K562 (cell line): Measurements from ENCODE around the gene CDC45. TPM values are rescaled to one million over a fixed set of nuclear protein-coding genes. Genes with fewer than 3 reads are reported as not detected.

Source experiments
- ATAC-seq: fragments of 200-7000 bp; cut with Tn5 transposase; 3 replicates; pipeline ENCODE4 v1.9.1; 2020; ENCODE audit warnings: moderate library complexity
- BruUV-seq: library from RNA; stranded (reverse); fragments of 400-500 nt; replicated peaks from 2 replicates; lab custom pipeline; 2021; lab: Mats Ljungman, UMichigan
- CTCF ChIA-PET: fragments of 300-600 bp; formaldehyde crosslinking; extraction: SDS; loops from one replicate; lab custom pipeline; 2021; ENCODE audit warnings: low intra/inter-chr PET ratio; lab: Yijun Ruan, JAX
- POLR2A ChIA-PET: fragments of 300-600, 350-650 bp; sonication (Branson Sonifier 250); formaldehyde crosslinking; extraction: SDS; loops from one replicate; lab custom pipeline; 2021; ENCODE audit warnings: antibody characterized with exemption, inconsistent platforms; lab: Yijun Ruan, JAX
- DNase-seq, 4 experiments: peaks; one replicate each; pipeline versions ENCODE4 v3.0.0 to v3.0.0-alpha.2; 2011 to 2018; ENCODE audit warnings: low spot score in 3 of 4, mixed read lengths in 3 of 4; ENCODE audit errors: extremely low read depth in 1 of 4
- FAIRE-seq: peaks from 2 replicates; lab custom pipeline; 2011; peaks lifted over from hg19 to GRCh38; lab: Jason Lieb, UNC
- H2AFZ ChIP-seq: 2 replicates; pipeline ENCODE4 v1.6.0; 2011; ENCODE audit warnings: low read depth, low read length, control low read depth, inconsistent platforms
- H3K27ac ChIP-seq: fragments of 200-600 bp; 3 replicates; pipeline ENCODE4 v1.8.0; 2011; ENCODE audit warnings: low read depth, mild to moderate bottlenecking, control low read depth, inconsistent platforms, low read length, moderate library complexity, mixed read lengths; ENCODE audit errors: extremely low read depth
- H3K27me3 ChIP-seq, 2 experiments: fragments of 300-600 bp in 1 of 2; 2 replicates in 1 of 2; 3 replicates in 1 of 2; pipeline versions ENCODE4 v1.6.0 to v1.8.0; 2011; ENCODE audit warnings: inconsistent platforms in 2 of 2, low read length in 2 of 2, mild to moderate bottlenecking in 1 of 2, mixed read lengths in 1 of 2, moderate library complexity in 1 of 2; ENCODE audit not compliant: control insufficient read depth in 2 of 2, insufficient read depth in 2 of 2
- H3K36me3 ChIP-seq: fragments of 300-600 bp; 3 replicates; pipeline ENCODE4 v1.8.0; 2011; ENCODE audit warnings: mild to moderate bottlenecking, low read length, inconsistent platforms; ENCODE audit not compliant: control insufficient read depth, insufficient read depth
- H3K4me1 ChIP-seq, 2 experiments: fragments of 200-600 bp in 1 of 2; replicated peaks in 1 of 2; 2 replicates in 1 of 2; 3 replicates in 1 of 2; pipeline versions ENCODE4 v1.5.1 to v1.8.0; 2011; ENCODE audit warnings: inconsistent platforms in 2 of 2, low read length in 2 of 2, mild to moderate bottlenecking in 1 of 2, mixed read lengths in 1 of 2, moderate library complexity in 1 of 2; ENCODE audit not compliant: control insufficient read depth in 2 of 2, insufficient read depth in 2 of 2
- H3K4me2 ChIP-seq: 2 replicates; pipeline ENCODE4 v1.6.1; 2011; ENCODE audit warnings: low read length, control low read depth, inconsistent platforms, mixed read lengths; ENCODE audit not compliant: insufficient read depth
- H3K4me3 ChIP-seq: fragments of 200-600 bp; sonication (generic), shearing (Covaris generic); 2 replicates; pipeline ENCODE4 v1.5.1; 2016; ENCODE audit warnings: control low read depth, inconsistent platforms
- H3K79me2 ChIP-seq: fragments of 200-600 bp; 3 replicates; pipeline ENCODE4 v1.8.0; 2011; ENCODE audit warnings: low read length, inconsistent platforms; ENCODE audit not compliant: control insufficient read depth, insufficient read depth
- H3K9ac ChIP-seq, 2 experiments: 2 replicates each; pipeline versions ENCODE4 v1.6.0 to v1.6.1; 2011; ENCODE audit warnings: low read depth in 2 of 2, low read length in 2 of 2, control low read depth in 1 of 2, inconsistent platforms in 1 of 2, mild to moderate bottlenecking in 1 of 2, mixed read lengths in 1 of 2; ENCODE audit not compliant: insufficient read depth in 1 of 2
- H3K9me1 ChIP-seq: one replicate; pipeline ENCODE4 v1.6.0; 2011; ENCODE audit warnings: inconsistent platforms, mild to moderate bottlenecking, low read length, moderate library complexity; ENCODE audit not compliant: control insufficient read depth, insufficient read depth
- H3K9me3 ChIP-seq: replicated peaks from 2 replicates; pipeline ENCODE4 v1.5.1; 2011; ENCODE audit warnings: low read depth, low read length, inconsistent platforms; ENCODE audit not compliant: control insufficient read depth, insufficient read depth
- H4K20me1 ChIP-seq: replicated peaks from 2 replicates; pipeline ENCODE4 v1.6.1; 2011; ENCODE audit warnings: low read length, inconsistent platforms, mixed read lengths; ENCODE audit not compliant: control insufficient read depth, insufficient read depth
- CHCHD3 ChIP-seq: fragments of 250-450 bp; sonication (Bioruptor Pico); IDR thresholded peaks from 2 replicates; pipeline ENCODE4 v2.1.2; 2022; ENCODE audit warnings: mild to moderate bottlenecking
- EZH2 ChIP-seq: IDR thresholded peaks from 2 replicates; pipeline ENCODE4 v1.6.1; 2012; ENCODE audit warnings: low read depth, mild to moderate bottlenecking, inconsistent platforms, low read length, borderline replicate concordance
- HMGN3 ChIP-seq: IDR thresholded peaks from 2 replicates; pipeline ENCODE4 v1.6.1; 2011; ENCODE audit warnings: borderline replicate concordance, low read depth, mild to moderate bottlenecking, mixed read lengths, low read length; ENCODE audit not compliant: insufficient read length; ENCODE audit errors: extremely low read depth
- IRF2 ChIP-seq: sonication (generic); formaldehyde crosslinking; IDR thresholded peaks from 2 replicates; pipeline ENCODE4 v1.8.1; 2022; ENCODE audit warnings: mild to moderate bottlenecking, missing genetic modification reagents
- POLR2AphosphoS2 ChIP-seq: IDR thresholded peaks from 2 replicates; pipeline ENCODE4 v1.6.1; 2012; ENCODE audit warnings: low read length, improper control_type of control experiment
- POLR2G ChIP-seq: fragments of 200-400 bp; formaldehyde crosslinking; IDR thresholded peaks from 2 replicates; pipeline ENCODE4 v1.6.1; 2017; ENCODE audit warnings: low read depth, mild to moderate bottlenecking, antibody characterized with exemption, low read length, moderate library complexity
- RBFOX2 ChIP-seq: fragments of 200-400 bp; formaldehyde crosslinking; IDR thresholded peaks from 2 replicates; pipeline ENCODE4 v1.6.1; 2017; ENCODE audit warnings: low read depth, mild to moderate bottlenecking, low read length, moderate library complexity
- RBM22 ChIP-seq: fragments of 200-400 bp; formaldehyde crosslinking; IDR thresholded peaks from 2 replicates; pipeline ENCODE4 v1.6.1; 2018; ENCODE audit warnings: low read length, low read depth; ENCODE audit not compliant: poor library complexity, severe bottlenecking
- SIN3B ChIP-seq: fragments of 450-650 bp; IDR thresholded peaks from 2 replicates; pipeline ENCODE4 v1.6.1; 2017; ENCODE audit warnings: low read depth, mild to moderate bottlenecking, moderate library complexity
- WHSC1 ChIP-seq: IDR thresholded peaks from one replicate; pipeline ENCODE4 v1.6.1; 2012; ENCODE audit warnings: low read length, control low read depth, inconsistent platforms
- ZNF282 ChIP-seq: sonication (generic); formaldehyde crosslinking; IDR thresholded peaks from 2 replicates; pipeline ENCODE4 v1.8.1; 2023; ENCODE audit warnings: missing genetic modification reagents
- ZNF696 ChIP-seq: fragments of 250-450 bp; sonication (Bioruptor Pico); conservative IDR thresholded peaks from 2 replicates; pipeline ENCODE4 v1.4.0; 2020; ENCODE audit warnings: mild to moderate bottlenecking, moderate library complexity
- WGBS: fragments of 100-300 bp; shearing (Covaris generic); methylation state at CpG from one replicate; pipeline ENCODE4 v1.1.6; 2016; ENCODE audit warnings: low coverage, mixed read lengths; ENCODE audit not compliant: insufficient coverage; ENCODE audit errors: missing lambda C conversion rate; 5-methylcytosine and 5-hydroxymethylcytosine counted together
- in situ Hi-C: fragments of 300-500 bp; cut with MboI; formaldehyde crosslinking; loops from 4 replicates; pipeline ENCODE4 v1.15.0; 2018; ENCODE audit warnings: inconsistent platforms, mixed read lengths
- intact Hi-C: fragments of 100-400 bp; cut with micrococcal nuclease; formaldehyde crosslinking; loops from 2 replicates; pipeline ENCODE4 v1.14.2; 2022
- polyA plus RNA-seq, 8 experiments: library from polyadenylated mRNA; depleted of rRNA in 4 of 8; stranded (reverse) in 5 of 8; unstranded in 3 of 8; fragments of >200 nt; fragmentation: Nextera tagmentation in 2 of 8; fragmentation: Illumina TruSeq in 1 of 8; extraction: Ambion mirVana in 2 of 8; extraction: Trizol in 1 of 8; gene quantifications; 2 replicates each; pipeline versions ENCODE4 v1.2.1 to v1.2.3, GENCODE V29; 2011 to 2014; ENCODE audit warnings: inconsistent platforms in 1 of 8, missing spikeins in 1 of 8
- total RNA-seq, 7 experiments: library from RNA; depleted of rRNA in 6 of 7; stranded (reverse); fragments of >200 nt in 6 of 7; fragmentation: Illumina TruSeq in 2 of 7; extraction: Trizol in 2 of 7; gene quantifications; 2 replicates each; pipeline versions ENCODE4 v1.2.1 to v1.2.3, GENCODE V29; 2011 to 2021; ENCODE audit warnings: low replicate concordance in 1 of 7
- TF ChIP-seq, protein P1 (sequence below), 3 experiments: fragments of 200-800 bp in 1 of 3; fragments of 250-450 bp in 1 of 3; fragments of 450-650 bp in 1 of 3; sonication (Bioruptor Pico) in 1 of 3; sonication (Bioruptor generic) in 1 of 3; formaldehyde crosslinking in 1 of 3; IDR thresholded peaks; 2 replicates each; pipeline versions ENCODE4 v1.6.1 to v1.8.0; 2016 to 2022; ENCODE audit warnings: mild to moderate bottlenecking in 2 of 3, missing genetic modification characterization in 2 of 3, missing compliant biosample characterization in 1 of 3, moderate library complexity in 1 of 3
- TF ChIP-seq, protein P2 (sequence below), 2 experiments: fragments of 200-800 bp in 1 of 2; sonication (Bioruptor generic) in 1 of 2; sonication (generic) in 1 of 2; formaldehyde crosslinking in 1 of 2; IDR thresholded peaks in 1 of 2; conservative IDR thresholded peaks in 1 of 2; 2 replicates each; pipeline versions ENCODE4 v1.5.0 to v1.6.1; 2016 to 2020; ENCODE audit warnings: missing compliant biosample characterization in 1 of 2, missing genetic modification characterization in 1 of 2, missing genetic modification reagents in 1 of 2
- TF ChIP-seq, protein P3 (sequence below), 2 experiments: fragments of 450-650 bp; conservative IDR thresholded peaks; 2 replicates each; pipeline ENCODE4 v1.6.1; 2017; ENCODE audit warnings: mild to moderate bottlenecking in 2 of 2, moderate library complexity in 2 of 2

The CDC45 gene
- total and polyA plus RNA-seq, 9 of the 15 experiments (the other 6 are each of a cell fraction or from before 2014, with no cell fraction given): 251 to 580 (median 410) TPM

DNA sequence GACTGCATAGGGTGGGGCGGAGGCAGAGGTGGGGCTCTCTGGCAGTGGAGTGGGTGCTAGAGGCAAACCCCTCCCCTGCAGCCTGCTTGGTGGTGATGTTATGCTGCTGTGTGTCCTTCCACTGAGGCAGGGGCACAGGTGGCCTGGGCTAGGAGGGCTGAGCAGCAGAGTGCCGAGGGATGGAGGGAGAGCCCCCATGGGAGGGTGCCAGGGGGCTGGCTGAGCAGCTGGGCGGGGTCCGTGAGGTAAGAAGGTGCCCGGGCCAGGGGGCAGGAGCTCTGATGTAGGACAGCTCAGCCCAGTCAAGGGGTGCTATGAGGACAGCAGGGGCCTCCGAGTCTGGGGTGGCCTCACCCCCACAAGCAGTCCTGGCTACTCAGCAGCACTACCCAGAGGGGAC, 40.3 kb downstream of the CDC45 start:
- H3K9me3 ChIP-seq: no peaks in the 10 kb centered on the region
- H3K36me3 ChIP-seq: peaks cover 78% of the 10 kb centered on the region
- FAIRE-seq (no peak), DNase-seq (peak in 1 of 4 experiments; percentile 52), ATAC-seq (no peak)
- intact Hi-C loops (no loop called here), in situ Hi-C loops (no loop called here)
- no TSS peak for BruUV-seq
- no peak overlapping the region for H2AFZ ChIP-seq
- H3K27me3 ChIP-seq: no peaks in the 10 kb centered on the region
- H3K4me2 ChIP-seq: no peak overlapping the region
- 92% methylated on average over 6 of the region's 6 CpGs for WGBS
- H3K79me2 ChIP-seq: no peaks in the 10 kb centered on the region
- ChIA-PET POLR2A (interaction anchor here (1.5 to 2.1 kb wide), 2 partner anchors 22 to 46 kb away, joined by 5 to 7 read pairs; no protein-coding TSS in a partner anchor), CTCF (no interaction called here)
- H3K4me1 ChIP-seq: peaks cover 0 to 39% of the 10 kb centered on the region in 2 experiments; a peak in 2 of 5 replicates
- no peak overlapping the region for H3K4me3 ChIP-seq
- H3K27ac ChIP-seq: no peak overlapping the region
- peaks cover 3% of the 10 kb centered on the region for H3K9me1 ChIP-seq
- peak overlapping the region in 1 of 2 experiments; percentile 12; a peak in 1 of 4 replicates for H3K9ac ChIP-seq
- peaks cover 9% of the 10 kb centered on the region for H4K20me1 ChIP-seq
- TF ChIP-seq CHCHD3 (CRISPR knock-in tag): 0 out of 2 replicates have a peak, but pooled peaks have one; percentile 7
- no peak for TF ChIP-seq EZH2
- peak; percentile 33; the same call in 1 of the 2 replicates for TF ChIP-seq ZNF282 (CRISPR knock-in tag)
- TF ChIP-seq HMGN3: no peak
- TF ChIP-seq, protein P1, sequence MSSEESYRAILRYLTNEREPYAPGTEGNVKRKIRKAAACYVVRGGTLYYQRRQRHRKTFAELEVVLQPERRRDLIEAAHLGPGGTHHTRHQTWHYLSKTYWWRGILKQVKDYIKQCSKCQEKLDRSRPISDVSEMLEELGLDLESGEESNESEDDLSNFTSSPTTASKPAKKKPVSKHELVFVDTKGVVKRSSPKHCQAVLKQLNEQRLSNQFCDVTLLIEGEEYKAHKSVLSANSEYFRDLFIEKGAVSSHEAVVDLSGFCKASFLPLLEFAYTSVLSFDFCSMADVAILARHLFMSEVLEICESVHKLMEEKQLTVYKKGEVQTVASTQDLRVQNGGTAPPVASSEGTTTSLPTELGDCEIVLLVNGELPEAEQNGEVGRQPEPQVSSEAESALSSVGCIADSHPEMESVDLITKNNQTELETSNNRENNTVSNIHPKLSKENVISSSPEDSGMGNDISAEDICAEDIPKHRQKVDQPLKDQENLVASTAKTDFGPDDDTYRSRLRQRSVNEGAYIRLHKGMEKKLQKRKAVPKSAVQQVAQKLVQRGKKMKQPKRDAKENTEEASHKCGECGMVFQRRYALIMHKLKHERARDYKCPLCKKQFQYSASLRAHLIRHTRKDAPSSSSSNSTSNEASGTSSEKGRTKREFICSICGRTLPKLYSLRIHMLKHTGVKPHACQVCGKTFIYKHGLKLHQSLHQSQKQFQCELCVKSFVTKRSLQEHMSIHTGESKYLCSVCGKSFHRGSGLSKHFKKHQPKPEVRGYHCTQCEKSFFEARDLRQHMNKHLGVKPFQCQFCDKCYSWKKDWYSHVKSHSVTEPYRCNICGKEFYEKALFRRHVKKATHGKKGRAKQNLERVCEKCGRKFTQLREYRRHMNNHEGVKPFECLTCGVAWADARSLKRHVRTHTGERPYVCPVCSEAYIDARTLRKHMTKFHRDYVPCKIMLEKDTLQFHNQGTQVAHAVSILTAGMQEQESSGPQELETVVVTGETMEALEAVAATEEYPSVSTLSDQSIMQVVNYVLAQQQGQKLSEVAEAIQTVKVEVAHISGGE (CRISPR knock-in tag; IDR thresholded peaks at IDR 0.05): peak in 1 of 3 experiments; percentile 33; a peak in 1 of 6 replicates
- TF ChIP-seq IRF2 (CRISPR knock-in tag): peak; percentile 77; the same call in 1 of the 2 replicates
- peak; percentile 61 for TF ChIP-seq WHSC1
- peak; percentile 52 for TF ChIP-seq RBFOX2
- TF ChIP-seq, protein P2, sequence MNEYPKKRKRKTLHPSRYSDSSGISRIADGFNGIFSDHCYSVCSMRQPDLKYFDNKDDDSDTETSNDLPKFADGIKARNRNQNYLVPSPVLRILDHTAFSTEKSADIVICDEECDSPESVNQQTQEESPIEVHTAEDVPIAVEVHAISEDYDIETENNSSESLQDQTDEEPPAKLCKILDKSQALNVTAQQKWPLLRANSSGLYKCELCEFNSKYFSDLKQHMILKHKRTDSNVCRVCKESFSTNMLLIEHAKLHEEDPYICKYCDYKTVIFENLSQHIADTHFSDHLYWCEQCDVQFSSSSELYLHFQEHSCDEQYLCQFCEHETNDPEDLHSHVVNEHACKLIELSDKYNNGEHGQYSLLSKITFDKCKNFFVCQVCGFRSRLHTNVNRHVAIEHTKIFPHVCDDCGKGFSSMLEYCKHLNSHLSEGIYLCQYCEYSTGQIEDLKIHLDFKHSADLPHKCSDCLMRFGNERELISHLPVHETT (CRISPR knock-in tag; conservative IDR thresholded peaks at IDR 0.05 in 1 of 2, IDR thresholded peaks at IDR 0.05 in 1 of 2): no peak
- TF ChIP-seq, protein P3, sequence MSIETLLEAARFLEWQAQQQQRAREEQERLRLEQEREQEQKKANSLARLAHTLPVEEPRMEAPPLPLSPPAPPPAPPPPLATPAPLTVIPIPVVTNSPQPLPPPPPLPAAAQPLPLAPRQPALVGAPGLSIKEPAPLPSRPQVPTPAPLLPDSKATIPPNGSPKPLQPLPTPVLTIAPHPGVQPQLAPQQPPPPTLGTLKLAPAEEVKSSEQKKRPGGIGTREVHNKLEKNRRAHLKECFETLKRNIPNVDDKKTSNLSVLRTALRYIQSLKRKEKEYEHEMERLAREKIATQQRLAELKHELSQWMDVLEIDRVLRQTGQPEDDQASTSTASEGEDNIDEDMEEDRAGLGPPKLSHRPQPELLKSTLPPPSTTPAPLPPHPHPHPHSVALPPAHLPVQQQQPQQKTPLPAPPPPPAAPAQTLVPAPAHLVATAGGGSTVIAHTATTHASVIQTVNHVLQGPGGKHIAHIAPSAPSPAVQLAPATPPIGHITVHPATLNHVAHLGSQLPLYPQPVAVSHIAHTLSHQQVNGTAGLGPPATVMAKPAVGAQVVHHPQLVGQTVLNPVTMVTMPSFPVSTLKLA (conservative IDR thresholded peaks at IDR 0.05): no peak
- TF ChIP-seq POLR2AphosphoS2: peak; percentile 88; the same call in 1 of the 2 replicates
- no peak for TF ChIP-seq SIN3B
- TF ChIP-seq POLR2G: peak; percentile 61
- peak; percentile 34 for TF ChIP-seq RBM22
- no peak for TF ChIP-seq ZNF696
